EL (cell line): ENCODE results near the gene UBASH3B.
A peak's percentile ranks its signal among the peaks of the same experiment; 100 is the strongest.

Experiments
- DNase-seq: peaks from one replicate; pipeline ENCODE4 v3.0.0-alpha.2; 2016

The UBASH3B gene

DNA sequence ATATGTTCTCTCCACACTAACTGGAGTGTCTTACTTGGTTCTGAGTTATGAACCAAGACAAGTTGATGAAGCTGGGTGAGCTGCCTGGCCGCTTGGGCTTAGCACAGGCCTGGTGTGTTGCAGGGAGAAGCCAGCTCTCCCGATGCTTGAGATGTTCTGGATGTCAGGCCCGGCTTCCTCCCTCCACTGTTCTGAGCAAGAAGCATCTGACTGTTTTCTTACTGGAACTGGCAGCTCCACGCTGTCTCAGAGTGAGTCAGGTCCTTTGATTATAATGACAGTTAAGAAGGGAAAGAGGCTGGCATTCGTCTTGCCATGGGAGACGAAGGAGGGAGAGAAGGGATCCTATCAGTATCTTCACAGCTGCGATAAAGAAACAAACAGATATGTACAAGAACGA is 136.3 kb downstream of the UBASH3B start:
- DNase-seq: peak; percentile 75

DNA sequence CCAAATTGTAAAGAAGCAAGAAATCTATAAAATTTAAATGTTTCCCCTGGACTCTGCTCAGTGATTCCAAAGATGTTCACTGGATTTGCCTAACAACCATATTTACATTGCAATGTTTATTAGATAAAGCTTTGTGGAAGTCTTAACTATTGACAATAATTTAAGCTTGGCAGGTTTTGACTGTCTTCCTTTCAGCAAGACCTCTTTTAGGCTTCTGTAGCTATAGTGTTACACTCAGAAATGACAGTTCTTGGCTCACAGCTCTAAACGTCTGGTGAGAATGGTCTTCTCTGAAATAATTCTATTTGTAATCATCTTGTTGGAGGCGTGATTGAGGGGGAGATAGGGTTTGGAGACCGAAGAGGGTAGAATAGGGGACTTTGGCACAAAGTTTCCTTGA is 138.0 kb downstream of the UBASH3B start:
- no peak for DNase-seq

DNA sequence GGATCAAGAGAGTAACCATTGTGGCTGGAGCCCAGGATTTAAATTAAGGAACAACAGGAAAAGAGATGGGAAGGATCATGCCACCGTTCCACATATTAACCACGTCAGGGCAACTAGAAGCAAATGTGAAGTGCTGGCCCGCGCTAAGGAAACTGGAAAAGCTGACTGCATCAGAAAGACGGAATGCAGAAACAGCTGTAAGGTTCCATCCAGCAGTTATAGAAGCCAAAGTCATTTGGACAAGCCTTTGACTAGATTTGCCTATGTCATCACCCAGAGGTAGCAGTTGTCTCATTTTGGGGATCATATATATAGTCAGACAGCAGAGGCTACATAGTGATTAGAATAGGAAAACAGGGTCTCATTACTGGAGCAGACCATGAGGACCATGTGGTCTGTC is 139.8 kb downstream of the UBASH3B start:
- DNase-seq: no peak

DNA sequence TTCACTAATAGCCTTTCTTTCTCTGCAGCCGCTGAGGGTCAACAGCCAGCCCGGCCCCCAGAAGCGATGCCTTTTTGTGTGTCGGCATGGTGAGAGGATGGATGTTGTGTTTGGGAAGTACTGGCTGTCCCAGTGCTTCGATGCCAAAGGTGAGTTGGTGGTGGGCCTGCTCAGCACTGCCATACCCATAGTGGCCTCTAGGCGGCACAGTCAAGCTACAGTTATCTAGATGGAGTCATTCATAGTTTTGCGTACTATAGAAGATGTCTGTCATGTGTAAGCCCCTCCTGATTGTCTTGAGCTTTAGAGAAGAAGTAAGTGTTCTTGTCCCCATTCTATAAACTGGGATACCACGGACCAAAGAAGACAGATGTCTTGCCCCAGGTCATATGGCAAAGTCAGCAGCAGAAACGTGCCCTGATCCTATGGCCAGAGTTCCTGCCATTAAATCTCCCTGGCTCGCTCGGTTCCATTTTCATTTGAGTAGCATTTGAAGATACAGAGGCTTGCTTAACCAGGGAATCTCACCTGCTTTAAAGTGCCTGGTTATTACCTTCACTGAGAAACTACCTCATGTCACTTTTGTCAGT is 140.7 kb downstream of the UBASH3B start:
- DNase-seq: peak; percentile 48

DNA sequence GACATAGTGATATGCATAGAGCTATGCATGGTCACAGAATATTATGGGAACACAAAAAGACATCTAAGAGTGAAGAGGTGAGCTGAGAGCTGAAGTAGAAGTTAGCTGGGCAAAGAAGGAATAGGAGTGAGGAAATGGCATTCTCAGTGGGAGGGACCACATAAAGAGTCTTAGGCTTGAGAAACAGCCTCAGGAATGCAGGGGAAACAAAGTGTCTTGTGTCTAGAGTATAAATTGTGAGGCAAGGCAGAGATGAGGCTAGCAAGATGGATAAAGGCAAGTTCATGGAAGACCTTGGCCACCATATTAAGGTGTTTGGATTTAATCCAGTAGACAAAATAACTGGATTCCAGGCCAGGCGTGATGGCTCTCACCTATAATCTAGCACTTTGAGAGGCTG is 142.1 kb downstream of the UBASH3B start:
- no peak for DNase-seq

DNA sequence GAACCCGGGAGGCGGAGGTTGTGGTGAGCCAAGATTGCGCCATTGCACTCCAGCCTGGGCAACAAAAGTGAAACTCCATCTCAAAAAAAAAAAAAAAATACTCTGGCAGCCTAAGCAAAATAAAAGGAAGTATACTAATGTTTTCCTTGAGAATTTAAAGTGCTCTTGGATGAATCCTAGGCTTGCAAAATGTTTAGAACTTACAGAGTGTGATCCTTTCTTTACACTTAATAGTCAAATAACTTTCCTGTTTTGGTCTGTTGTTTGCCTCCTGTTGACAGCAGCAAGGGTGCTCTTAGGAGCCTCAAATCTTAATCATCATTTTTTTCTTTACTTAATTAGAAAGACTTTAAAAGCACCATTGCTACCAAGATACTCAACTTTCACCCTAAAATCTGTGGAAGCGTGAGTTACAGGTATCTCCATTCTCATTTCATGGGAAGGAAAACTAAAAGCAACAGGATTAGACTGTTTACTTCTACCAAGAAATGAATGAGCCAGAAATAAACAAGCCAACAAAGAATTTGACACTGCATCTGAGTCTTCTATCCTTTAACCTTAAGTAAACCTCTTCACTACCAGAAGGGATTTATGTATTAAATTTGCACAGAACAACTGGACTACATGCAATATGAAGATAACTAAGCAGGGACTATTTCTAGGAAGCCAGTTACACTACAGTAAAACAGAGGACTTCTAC is 144.0 kb downstream of the UBASH3B start:
- no peak for DNase-seq

DNA sequence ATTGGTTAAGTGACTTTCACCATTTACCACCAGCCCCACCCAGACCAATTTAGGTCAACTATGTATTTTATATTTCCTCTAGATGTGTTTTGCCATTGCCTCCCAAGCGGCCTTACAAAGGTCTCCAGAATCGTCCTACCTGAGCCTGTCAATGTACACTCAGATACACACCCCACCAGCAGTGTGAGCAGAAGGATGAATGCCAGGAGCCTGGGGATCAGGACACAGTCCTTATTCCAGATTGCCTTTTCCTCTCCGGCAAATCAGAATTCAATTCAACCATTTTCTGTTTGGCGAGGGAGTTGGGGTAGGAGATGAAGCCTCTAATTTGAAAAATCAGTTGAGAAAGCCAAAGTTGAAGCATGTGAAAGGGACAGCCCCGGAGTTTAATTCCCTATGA is 147.4 kb downstream of the UBASH3B start:
- DNase-seq: no peak

DNA sequence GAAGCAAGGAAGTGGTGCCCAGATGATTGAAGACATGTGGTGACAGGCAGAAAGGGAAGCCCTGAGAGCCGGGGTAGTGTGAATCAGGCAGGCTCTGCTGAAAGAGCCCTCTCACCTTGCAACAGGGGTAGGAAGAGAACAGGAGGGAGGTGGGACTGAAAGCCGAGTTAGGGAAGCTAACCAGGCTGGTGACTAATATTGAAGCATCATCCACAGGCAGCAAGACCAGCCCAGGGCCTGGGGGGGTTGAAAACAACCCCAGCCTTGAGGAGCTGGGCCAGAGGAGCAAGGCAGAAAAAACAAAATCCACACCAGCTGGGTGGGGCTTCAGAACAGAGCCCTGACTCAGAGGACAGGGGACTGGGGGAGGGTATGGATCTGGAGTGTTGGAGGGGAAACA is 147.8 kb downstream of the UBASH3B start:
- DNase-seq: peak; percentile 90

DNA sequence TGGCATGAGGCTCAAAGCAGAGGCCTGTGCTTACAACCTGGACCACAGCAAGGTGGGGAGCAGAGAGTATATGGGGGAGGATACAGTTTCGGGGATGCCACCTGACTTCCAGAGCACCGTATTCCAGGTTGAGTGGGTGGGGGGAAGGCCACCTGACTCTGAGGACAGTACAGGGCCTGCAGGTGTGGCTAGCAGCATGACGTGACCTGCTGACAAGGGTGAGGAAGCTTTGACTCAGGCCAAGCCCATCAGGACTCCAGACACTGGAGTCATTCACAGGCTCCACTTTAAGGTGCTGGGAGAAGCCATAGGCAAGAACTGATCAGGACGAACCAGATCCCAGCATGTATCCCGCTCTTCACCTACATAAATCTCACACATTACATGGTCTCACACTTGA is 148.2 kb downstream of the UBASH3B start:
- DNase-seq: no peak

DNA sequence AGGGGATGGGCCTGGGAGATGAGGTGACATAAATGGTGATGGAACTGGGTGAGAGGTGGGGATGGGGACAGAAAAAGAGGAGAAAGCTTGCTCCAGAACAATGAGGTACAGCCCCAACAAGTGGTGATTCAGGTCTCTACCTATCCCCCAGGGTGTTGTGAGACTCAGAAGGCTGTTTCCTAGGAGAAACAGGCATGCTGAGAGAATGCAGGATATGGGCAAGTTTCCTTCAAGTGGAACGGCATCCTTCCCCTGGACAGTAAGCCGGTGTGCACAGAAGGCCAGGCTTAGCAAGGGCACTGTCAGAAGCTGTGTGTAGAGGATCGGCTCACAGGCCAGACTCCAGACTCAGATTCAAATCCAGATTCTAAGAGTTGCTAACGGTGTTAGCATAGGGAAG is 148.6 kb downstream of the UBASH3B start:
- peak; percentile 49 for DNase-seq

DNA sequence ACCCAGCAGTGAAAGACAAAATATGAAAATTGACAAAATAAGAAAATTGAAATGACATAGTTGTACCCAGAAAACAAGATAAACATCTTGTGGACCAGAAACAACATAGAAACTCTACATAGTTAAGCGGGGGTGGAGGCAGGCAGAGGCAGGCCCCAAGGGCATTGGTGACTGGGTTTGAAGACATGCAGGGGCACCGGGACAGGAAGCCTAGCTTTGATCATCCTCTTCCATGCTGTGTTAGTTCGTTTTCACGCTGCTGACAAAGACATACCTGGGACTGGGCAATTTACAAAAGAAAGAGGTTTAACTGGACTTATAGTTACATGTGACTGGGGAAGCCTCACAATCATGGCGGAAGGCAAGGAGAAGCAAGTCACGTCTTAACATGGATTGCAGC is 149.3 kb downstream of the UBASH3B start:
- DNase-seq: peak; percentile 62

DNA sequence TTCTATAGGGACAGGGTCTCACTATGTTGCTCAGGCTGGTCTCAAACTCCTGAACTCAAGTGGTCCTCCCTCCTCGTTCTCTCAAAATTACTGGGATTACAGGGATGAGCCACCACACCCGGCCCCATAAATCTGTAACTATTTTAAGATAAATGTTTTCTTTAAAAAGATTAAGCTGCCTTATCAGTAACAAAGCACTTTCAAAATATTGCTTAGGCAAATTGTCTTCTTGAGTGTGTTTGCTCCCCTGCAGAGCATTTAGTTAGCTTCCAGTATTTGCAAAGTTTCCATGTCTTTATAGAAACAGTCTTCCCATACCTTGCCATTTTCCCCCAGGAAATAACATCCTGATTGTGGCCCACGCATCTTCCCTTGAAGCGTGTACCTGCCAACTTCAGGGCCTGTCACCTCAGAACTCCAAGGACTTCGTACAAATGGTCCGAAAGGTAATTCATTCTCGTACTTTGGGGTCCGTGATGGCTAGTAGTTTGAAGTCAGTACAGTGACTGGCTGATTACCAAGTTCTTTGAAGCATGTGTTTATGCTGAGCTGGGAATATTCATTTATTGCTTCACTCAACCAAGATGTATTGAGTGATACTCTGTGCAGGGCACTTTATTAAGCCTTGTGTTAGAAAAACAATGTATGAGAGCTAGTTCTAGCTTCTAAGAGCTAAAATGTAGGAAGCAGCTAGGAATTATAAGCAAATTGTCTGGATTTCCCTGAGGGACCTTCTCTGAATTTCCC is 152.4 kb downstream of the UBASH3B start:
- DNase-seq: no peak

DNA sequence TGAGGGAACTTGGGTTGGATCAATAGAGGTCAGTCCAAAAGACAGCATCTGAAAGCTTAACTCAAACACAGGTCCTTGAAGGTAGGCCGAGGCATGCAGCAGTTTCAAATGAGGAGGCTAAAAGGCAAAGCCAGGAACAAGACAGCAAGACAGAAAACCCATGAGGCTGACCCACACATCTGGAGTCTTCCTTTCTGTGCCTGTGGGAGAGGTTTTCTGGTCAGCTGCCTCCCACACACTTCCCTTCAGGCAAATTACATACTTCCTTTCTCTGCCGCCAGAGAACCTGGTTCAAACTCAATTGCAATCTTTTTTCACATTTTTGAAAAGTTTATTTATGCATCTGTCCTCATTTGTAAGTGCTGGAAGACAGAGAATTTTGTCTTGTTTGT is 153.0 kb downstream of the UBASH3B start:
- peak; percentile 76 for DNase-seq

DNA sequence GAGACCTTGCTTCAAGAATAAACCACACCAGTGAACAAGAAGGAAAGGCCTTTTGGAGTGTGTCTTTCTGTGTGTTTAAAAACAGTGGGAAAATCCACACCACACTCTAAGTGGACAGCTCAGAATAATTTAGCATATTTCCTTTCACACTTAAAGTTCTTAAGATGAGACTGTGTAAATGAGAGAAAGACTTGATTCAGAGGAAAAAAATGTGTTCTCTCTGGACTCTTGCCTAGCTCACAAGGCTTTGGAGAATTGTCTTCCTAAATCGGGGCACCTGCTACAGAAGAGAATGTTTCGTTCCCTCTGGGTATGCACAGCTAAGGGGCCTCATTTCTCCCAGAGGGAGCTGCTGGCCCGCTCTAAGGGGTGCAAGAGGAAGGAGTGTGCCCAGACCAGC is 154.3 kb downstream of the UBASH3B start:
- DNase-seq: no peak

DNA sequence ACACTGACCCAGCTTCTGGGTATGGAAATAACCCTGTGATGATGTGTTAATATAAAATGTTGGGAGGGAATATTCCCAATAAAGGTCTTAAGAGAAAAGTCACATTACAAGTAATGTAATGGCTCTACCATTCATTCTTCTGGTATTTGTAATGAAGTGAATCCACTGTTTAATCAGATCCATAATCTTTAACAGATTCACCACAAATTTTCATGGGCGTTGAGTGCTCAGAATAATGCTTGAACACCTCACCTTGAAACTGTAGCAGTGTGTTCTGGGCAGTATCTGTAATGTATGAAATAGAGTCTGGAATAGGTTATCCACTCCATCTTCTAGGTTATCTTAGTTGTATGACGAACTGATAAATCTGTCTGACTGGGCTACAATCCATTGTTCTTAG is 156.2 kb downstream of the UBASH3B start:
- no peak for DNase-seq

DNA sequence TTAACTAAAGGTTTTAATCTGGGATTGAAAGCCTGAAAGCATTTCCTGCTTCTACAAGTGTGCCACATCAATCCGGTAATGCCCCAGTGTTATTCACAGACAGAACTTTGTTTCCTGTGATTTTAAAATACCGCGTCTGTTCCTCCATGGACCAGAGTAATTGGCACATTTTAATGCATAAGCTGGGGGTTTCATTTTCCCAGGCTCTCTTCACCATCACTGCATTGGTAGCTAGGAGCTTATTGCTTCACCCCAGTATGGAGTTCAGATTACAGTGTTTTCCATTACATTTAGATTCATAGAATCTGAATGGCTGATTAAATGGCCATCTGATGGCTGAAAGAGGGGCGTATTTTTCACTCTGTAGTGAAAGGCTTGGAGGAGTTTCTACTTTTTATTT is 157.1 kb downstream of the UBASH3B start:
- no peak for DNase-seq

DNA sequence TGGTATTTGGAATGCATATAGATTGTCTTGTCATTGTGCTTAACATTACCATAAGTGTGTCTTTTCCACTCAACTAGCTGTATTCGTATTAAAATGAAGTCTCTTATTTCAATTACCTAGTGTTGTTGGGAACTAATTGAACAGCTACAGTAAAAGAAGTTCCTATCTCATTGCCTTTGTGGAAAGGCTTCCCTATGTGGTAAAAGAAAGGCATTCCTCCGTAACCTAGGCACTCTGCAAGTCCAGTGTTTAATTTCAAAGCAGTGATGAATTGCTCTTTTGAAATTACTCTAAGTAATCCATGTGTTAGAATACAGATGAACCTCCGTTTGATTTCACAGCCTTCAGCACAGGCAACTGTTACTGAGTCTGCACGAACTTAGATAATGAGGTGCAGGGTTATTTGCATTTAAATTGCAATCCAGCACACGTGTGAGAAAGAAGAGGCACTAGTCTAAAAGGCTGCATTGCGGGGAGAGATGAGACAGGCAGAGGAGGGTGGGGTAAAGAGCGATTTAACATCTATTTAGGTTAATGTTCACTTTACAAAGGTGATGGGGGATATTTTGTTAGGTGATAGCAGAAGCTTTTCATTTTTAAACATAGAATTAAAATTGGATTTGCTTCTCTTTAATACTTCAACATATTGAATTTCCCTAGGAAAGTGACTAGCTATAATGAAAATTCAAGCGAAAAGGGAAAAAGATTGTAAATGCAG is 157.8 kb downstream of the UBASH3B start:
- DNase-seq: no peak

DNA sequence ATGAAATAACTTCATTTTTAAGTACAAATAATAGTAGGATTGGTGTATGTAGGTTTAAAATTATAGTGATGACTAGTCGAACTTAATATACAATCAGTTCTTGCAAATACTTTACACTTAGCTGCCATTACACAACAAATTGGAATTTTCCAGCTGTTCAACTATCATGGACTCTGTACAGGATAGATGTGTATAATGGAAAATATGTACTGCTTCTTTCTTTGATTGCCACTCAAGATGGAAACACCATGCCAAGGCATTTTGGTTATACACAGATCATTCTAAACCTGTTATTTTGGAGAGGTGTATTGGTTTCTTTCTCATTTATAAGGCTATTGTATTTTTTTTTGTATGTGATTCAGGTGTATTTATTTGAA is 158.4 kb downstream of the UBASH3B start:
- no peak for DNase-seq

DNA sequence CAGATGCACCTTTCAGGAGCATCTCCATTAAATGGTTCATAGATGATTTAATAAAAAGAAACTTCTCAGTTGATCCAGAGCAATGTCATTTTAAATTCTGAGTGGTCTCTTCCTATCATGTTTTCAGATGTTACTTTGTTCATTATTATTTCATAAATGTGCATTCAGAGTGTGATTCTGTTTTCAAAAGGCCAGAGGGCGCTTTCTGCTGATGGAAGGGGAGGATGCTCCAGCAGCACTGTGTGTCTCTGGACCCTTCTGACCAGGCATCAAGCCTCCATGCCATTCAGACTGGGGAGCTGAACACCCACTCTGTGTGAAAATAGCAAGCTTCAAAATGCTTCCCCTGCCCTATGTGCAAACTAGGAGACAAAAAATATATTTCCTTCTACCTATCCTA is 158.9 kb downstream of the UBASH3B start:
- no peak for DNase-seq

DNA sequence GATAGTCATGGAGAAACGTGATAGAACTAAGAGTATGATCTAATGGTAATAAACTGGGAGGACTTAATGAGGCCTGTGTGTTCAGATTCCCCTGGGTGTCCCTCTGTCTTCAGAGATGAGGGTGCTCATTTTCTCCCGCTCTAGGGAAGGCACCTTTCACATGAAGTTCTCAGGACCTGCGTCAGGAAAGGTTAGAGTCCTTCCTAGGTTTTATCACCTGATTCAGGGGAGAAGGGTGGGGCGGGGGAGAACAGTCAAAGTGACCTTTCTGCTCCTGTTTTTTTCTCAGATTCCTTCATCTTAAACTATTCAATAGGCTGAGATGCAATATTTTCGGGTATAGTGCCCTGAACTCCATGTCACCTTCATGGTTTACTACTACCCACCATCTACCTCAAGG is 160.4 kb downstream of the UBASH3B start:
- DNase-seq: no peak

DNA sequence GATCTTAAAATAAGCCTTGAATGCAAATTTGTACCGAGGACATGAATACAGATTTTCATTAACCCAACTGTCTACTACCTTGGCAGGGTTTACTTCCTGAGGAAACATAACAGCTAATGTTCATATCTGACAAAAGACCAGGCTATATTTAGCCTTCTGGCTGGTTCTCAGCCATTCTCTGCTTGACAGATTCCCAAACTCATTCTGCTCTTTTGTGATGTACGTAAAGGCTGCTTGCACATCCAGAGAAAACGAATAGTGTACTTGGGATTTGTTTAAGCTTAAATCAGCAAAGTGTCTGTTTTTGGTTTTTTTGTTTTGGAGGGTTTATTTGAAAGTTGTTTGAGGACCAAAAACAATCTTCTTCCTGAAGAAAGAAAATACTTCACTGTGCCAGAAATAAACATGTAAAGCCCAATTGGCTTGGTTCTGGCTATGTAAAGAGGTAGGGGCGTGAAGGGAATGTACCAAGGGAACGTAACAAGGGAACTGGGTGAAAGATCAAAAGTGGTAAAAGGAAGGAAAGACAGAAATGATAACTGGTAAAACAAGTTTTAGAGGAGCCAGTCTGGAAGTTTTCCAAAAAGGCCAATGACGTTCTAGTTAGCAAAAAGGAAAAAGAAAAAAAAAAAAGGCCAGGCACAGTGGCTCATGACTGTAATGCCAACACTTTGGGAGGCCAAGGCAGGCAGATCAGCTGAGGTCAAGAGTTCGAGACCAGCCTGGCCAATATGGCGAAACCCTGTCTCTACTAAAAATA is 161.4 kb downstream of the UBASH3B start:
- no peak for DNase-seq

DNA sequence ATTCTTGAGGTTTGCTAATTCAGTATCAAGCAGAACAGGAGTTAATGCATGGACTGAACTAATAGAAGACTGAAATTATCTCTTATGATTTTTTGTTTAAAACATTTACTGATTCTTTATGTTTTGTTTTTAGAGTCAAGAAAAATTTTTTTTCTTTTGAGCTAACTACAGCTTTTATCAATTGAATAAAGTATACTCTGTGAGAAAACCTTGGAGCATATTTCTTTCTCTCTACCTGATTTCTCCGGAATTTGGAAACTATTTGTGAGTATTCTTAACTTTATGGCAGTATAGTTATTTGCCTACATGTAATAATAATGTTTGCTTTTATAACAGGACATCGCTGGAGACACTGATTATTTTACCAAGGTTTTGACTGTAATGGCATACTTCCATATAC is 164.6 kb downstream of the UBASH3B start:
- DNase-seq: no peak

DNA sequence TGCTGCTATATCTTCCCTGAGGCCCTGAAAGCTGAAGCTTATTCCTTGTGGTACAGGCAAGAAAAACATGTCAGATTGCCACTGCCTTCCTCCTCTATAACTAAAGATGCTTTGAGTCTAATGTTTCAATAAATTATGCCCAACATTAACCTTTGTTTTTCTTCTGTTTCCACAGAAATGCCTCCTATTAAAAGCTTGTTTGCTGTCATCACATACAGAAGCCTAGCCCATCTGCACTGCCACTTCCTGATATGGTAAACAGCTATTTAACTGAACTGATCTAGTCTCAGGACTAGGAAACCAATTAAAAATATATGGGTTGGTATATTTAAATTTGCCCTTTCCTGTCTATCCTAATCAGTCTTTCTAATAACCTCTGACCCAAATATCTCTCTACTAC is 165.6 kb downstream of the UBASH3B start:
- no peak for DNase-seq
